Measurements from ENCODE around the gene AP5Z1. TPM values are rescaled to one million over a fixed set of nuclear protein-coding genes. Genes with fewer than 3 reads are reported as not detected.

Gene AP5Z1
- polyA plus RNA-seq, 1 of the 3 experiments (the other 2 are of a cell fraction): 29.5 TPM

DNA sequence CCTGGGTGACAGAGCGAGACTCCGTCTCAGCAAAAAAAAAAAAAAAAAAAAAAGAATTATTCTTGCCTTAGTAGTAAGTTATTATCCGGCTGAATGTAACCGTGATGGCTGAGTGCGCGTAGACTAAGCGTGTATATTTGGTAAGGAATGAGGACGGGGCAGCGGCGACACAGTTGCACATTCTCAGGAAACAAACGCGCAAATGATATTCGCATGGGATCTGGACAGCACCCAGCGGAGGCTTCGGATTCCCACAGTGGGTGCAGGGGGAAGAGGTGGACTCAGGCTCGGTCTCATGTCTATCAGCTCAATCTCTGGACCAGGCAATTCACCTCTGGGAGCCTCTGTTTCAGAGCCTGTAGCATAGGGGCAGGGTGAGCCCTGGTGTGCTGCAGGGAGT, 57.3 kb downstream of the AP5Z1 start (continued):
- TF ChIP-seq, protein P1, sequence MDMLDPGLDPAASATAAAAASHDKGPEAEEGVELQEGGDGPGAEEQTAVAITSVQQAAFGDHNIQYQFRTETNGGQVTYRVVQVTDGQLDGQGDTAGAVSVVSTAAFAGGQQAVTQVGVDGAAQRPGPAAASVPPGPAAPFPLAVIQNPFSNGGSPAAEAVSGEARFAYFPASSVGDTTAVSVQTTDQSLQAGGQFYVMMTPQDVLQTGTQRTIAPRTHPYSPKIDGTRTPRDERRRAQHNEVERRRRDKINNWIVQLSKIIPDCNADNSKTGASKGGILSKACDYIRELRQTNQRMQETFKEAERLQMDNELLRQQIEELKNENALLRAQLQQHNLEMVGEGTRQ (IDR thresholded peaks at IDR 0.05; ENCODE audit: borderline replicate concordance, low read depth, low read length): no peak
- TF ChIP-seq, protein P2, sequence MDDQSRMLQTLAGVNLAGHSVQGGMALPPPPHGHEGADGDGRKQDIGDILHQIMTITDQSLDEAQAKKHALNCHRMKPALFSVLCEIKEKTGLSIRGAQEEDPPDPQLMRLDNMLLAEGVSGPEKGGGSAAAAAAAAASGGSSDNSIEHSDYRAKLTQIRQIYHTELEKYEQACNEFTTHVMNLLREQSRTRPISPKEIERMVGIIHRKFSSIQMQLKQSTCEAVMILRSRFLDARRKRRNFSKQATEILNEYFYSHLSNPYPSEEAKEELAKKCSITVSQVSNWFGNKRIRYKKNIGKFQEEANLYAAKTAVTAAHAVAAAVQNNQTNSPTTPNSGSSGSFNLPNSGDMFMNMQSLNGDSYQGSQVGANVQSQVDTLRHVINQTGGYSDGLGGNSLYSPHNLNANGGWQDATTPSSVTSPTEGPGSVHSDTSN (IDR thresholded peaks at IDR 0.05): no peak
- TF ChIP-seq JUND (IDR thresholded peaks at IDR 0.05): no peak
- TF ChIP-seq RXRA (IDR thresholded peaks at IDR 0.05; ENCODE audit: borderline replicate concordance, low read depth): no peak
- TF ChIP-seq GABPA (IDR thresholded peaks at IDR 0.05; ENCODE audit: low read depth): no peak
- TF ChIP-seq, protein P3, sequence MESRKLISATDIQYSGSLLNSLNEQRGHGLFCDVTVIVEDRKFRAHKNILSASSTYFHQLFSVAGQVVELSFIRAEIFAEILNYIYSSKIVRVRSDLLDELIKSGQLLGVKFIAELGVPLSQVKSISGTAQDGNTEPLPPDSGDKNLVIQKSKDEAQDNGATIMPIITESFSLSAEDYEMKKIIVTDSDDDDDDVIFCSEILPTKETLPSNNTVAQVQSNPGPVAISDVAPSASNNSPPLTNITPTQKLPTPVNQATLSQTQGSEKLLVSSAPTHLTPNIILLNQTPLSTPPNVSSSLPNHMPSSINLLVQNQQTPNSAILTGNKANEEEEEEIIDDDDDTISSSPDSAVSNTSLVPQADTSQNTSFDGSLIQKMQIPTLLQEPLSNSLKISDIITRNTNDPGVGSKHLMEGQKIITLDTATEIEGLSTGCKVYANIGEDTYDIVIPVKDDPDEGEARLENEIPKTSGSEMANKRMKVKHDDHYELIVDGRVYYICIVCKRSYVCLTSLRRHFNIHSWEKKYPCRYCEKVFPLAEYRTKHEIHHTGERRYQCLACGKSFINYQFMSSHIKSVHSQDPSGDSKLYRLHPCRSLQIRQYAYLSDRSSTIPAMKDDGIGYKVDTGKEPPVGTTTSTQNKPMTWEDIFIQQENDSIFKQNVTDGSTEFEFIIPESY (IDR thresholded peaks at IDR 0.05; ENCODE audit: borderline replicate concordance, low read depth): no peak
- TF ChIP-seq MEF2A (IDR thresholded peaks at IDR 0.05; ENCODE audit: borderline replicate concordance, low read depth): no peak
- no peak for TF ChIP-seq POLR2AphosphoS5 (IDR thresholded peaks at IDR 0.05; ENCODE audit: low read depth, low read length)
- no peak for TF ChIP-seq FOSL2 (IDR thresholded peaks at IDR 0.05; ENCODE audit: borderline replicate concordance, low read depth)
- TF ChIP-seq, protein P4, sequence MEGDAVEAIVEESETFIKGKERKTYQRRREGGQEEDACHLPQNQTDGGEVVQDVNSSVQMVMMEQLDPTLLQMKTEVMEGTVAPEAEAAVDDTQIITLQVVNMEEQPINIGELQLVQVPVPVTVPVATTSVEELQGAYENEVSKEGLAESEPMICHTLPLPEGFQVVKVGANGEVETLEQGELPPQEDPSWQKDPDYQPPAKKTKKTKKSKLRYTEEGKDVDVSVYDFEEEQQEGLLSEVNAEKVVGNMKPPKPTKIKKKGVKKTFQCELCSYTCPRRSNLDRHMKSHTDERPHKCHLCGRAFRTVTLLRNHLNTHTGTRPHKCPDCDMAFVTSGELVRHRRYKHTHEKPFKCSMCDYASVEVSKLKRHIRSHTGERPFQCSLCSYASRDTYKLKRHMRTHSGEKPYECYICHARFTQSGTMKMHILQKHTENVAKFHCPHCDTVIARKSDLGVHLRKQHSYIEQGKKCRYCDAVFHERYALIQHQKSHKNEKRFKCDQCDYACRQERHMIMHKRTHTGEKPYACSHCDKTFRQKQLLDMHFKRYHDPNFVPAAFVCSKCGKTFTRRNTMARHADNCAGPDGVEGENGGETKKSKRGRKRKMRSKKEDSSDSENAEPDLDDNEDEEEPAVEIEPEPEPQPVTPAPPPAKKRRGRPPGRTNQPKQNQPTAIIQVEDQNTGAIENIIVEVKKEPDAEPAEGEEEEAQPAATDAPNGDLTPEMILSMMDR (IDR thresholded peaks at IDR 0.05): no peak

DNA sequence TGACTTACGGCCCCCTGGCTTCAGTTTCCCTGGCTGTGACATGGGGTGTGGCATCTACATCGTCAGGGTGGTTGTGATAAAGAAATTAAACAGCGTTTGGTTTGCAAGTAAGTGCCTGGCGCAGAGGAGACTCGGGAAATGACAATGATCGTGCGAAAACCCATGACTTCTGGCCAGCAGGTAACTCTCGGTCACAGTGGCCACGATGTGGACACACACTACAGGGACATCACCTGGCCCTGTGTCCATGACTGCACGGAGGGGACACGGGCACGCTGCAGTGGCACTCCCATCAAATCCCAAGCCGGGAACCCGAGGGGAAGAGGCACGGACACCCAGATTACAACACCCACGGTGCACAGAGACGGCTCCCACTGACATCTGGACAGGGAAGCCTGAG, 57.8 kb downstream of the AP5Z1 start:
- H3K27me3 ChIP-seq (ENCODE audit: insufficient read depth): no peaks in the 10 kb centered on the region
- H3K4me1 ChIP-seq (ENCODE audit: control insufficient read depth in 1 of 2, insufficient read depth in 2 of 2, low read depth in 1 of 2, low read length in 1 of 2): peaks cover 0 to 29% of the 10 kb centered on the region in 2 experiments; a peak in 1 of 4 replicates
- H3F3A ChIP-seq (replicated peaks; ENCODE audit: insufficient read depth): no peaks in the 10 kb centered on the region
- no peak for TF ChIP-seq GATA2 (CRISPR knock-in tag; IDR thresholded peaks at IDR 0.05)
- no peak for TF ChIP-seq ELF1 (IDR thresholded peaks at IDR 0.05)
- 93% methylated on average over 17 of the region's 17 CpGs for WGBS (ENCODE audit: low lambda C conversion rate)
- no peak overlapping the region for H3K4me2 ChIP-seq
- H4K20me1 ChIP-seq (ENCODE audit: insufficient read depth): no peaks in the 10 kb centered on the region
- POLR2A ChIA-PET: interaction anchor here (0.7 kb wide), 1 partner anchor 10 kb away, joined by 3 read pairs; no protein-coding TSS in a partner anchor
- no peak overlapping the region for H3K27ac ChIP-seq (ENCODE audit: low read depth in 2 of 2, low read length in 1 of 2)
- no peaks in the 10 kb centered on the region for H3K36me3 ChIP-seq (replicated peaks in 1 of 2; ENCODE audit: control insufficient read depth in 1 of 2, insufficient read depth in 2 of 2, low read length in 1 of 2)
- no peaks in the 10 kb centered on the region for H3K9me2 ChIP-seq
- no peaks in the 10 kb centered on the region for H3K9me3 ChIP-seq
- H3K9ac ChIP-seq: no peak overlapping the region
- no peaks in the 10 kb centered on the region for H3K79me2 ChIP-seq (ENCODE audit: insufficient read depth)
- CTCF ChIA-PET: interaction anchor here (2.8 to 8.9 kb wide), 4 partner anchors 11 to 253 kb away, joined by 7 to 235 read pairs (median 154); partner anchors contain the start of gene RADIL
- no peak overlapping the region for H3K4me3 ChIP-seq (ENCODE audit: low read depth in 2 of 2, low read length in 1 of 2)
- no peak overlapping the region for H2AFZ ChIP-seq (ENCODE audit: low read depth)
- DNase-seq: no peak

Measured in SK-N-SH (cell line).